Fibroblast of lung (primary cell): ENCODE data around the gene MGAT4A.

ENCODE experiments used
- CTCF ChIP-seq, 2 donors: IDR thresholded peaks in 1 of 2; conservative IDR thresholded peaks in 1 of 2; 1 replicate in 1 of 2; 2 replicates in 1 of 2; pipeline ENCODE4 v1.5.1; 2011 to 2012; ENCODE audit warnings: low read length in 2 of 2, control low read depth in 1 of 2, inconsistent platforms in 1 of 2, low read depth in 1 of 2, mild to moderate bottlenecking in 1 of 2
- EZH2 ChIP-seq: IDR thresholded peaks from 2 replicates; pipeline ENCODE4 v1.5.1; 2012; ENCODE audit warnings: low read length, control low read depth, mild to moderate bottlenecking; ENCODE audit errors: missing control alignments

- TF ChIP-seq CTCF (conservative IDR thresholded peaks at IDR 0.05 in 1 of 2, IDR thresholded peaks at IDR 0.05 in 1 of 2; ENCODE audit: low read depth in 1 of 2, low read length in 2 of 2) (no peak), EZH2 (no peak)
Measured at GRCh38 chr2:98731894-98732349, 990 bp upstream of the MGAT4A start.
